ENCODE data around the gene PRIM2. TPM values are rescaled to one million over a fixed set of nuclear protein-coding genes. Genes with fewer than 3 reads are reported as not detected.
"Not testable (repeated sequence)": the region's sequence is repeated elsewhere in the genome, so short reads cannot be mapped to it uniquely, and the experiment has no call there.

Gene PRIM2
- total RNA-seq, 3 donors from 2014 or later (not counting 1 experiment from before 2014, with no cell fraction given): 16.0 to 27.5 (median 18.3) TPM

DNA sequence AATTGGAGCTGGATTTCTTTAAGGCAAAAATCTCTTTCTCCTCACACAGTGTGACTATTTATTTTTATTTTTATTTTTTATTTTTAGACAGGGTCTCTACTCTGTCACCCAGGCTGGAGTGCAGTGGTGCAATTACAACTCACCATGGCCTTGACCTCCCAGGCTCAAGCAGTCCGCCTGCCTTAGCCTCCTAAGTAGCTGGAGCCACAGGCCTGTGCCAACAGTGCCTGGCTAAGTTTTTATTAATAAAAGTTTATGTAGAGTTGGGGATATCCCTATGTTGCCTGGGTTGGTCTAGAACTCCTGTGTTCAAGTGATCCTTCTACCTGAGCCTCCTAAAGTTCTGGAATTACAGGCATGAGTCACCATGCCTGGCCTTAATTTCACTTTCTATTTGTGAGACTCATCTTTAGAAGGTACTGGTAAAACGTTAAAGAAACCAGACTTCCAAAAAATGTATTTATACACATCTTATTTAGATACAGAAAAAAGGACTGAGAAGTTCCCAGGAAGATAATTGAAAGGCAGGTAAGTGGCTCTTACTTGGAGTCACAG is 71.7 kb downstream of the PRIM2 start:
- DNase-seq; H3K4me1 Mint-ChIP-seq; H3K27ac Mint-ChIP-seq; H3K27me3 Mint-ChIP-seq (ENCODE audit: low read depth in 2 of 2); H3K4me1 ChIP-seq (ENCODE audit: control insufficient read depth, insufficient read depth, low read length); intact Hi-C loops (cut with micrococcal nuclease); H3K27ac ChIP-seq (ENCODE audit: low read length); H3K4me3 ChIP-seq (ENCODE audit: low read length); H3K36me3 ChIP-seq (ENCODE audit: control insufficient read depth, insufficient read depth, low read length); H3K27me3 ChIP-seq (ENCODE audit: control insufficient read depth, insufficient read depth, low read length); H3K9me3 Mint-ChIP-seq; H3K4me3 Mint-ChIP-seq; H3K36me3 Mint-ChIP-seq; ATAC-seq; H3K9me3 ChIP-seq (ENCODE audit: control insufficient read depth, insufficient read depth, low read length): not testable (repeated sequence)
- 100% methylated on average over 1 of the region's 2 CpGs for WGBS (ENCODE audit: insufficient coverage)

DNA sequence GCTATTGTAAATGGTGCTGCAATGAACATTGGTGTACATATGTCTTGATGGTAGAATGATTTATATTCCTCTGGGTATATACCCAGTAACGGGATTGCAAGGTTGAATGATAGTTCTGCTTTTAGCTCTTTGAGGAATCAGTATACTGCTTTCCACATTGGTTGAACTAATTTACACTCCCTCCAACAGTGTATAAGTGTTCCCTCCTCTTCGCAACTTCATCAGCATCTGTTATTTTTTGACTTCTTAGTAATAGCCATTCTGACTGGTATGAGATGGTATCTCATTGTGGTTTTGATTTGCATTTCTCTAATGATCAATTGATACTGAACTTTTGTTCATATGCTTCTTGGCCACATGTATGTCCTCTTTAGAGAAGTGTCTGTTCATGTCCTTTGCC is 73.4 kb downstream of the PRIM2 start:
- no CpG with 5 or more reads among the region's 2 CpGs for WGBS (ENCODE audit: insufficient coverage)
- H3K27me3 Mint-ChIP-seq (ENCODE audit: low read depth in 2 of 2); H3K36me3 Mint-ChIP-seq; H3K4me3 ChIP-seq (ENCODE audit: low read length); H3K4me1 ChIP-seq (ENCODE audit: control insufficient read depth, insufficient read depth, low read length); H3K27ac Mint-ChIP-seq; H3K36me3 ChIP-seq (ENCODE audit: control insufficient read depth, insufficient read depth, low read length); H3K4me3 Mint-ChIP-seq; H3K9me3 ChIP-seq (ENCODE audit: control insufficient read depth, insufficient read depth, low read length); ATAC-seq; H3K27ac ChIP-seq (ENCODE audit: low read length); DNase-seq; H3K27me3 ChIP-seq (ENCODE audit: control insufficient read depth, insufficient read depth, low read length); intact Hi-C loops (cut with micrococcal nuclease); H3K9me3 Mint-ChIP-seq: not testable (repeated sequence)
- peaks cover 20 to 21% of the 10 kb centered on the region in 2 donors for H3K4me1 Mint-ChIP-seq

DNA sequence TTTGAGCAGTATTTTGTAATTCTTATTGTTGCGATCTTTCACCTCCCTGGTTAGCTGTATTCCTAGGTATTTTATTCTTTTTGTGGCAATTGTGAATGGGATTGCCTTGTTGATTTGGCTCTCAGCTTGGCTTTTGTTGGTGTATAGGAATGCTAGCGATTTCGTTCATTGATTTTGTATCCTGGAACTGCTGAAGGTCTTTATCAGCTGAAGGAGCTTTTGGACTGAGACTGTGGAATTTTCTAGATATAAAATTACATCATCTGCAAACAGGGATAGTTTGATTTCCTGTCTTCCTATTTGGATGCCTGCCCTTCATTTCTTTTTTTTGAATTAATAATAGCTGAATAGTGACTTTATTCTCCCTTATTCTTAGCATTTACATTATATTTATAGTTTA is 74.6 kb downstream of the PRIM2 start:
- H3K27ac Mint-ChIP-seq; H3K4me3 Mint-ChIP-seq; H3K27ac ChIP-seq (ENCODE audit: low read length); H3K4me3 ChIP-seq (ENCODE audit: low read length); H3K36me3 ChIP-seq (ENCODE audit: control insufficient read depth, insufficient read depth, low read length); H3K4me1 ChIP-seq (ENCODE audit: control insufficient read depth, insufficient read depth, low read length); H3K27me3 ChIP-seq (ENCODE audit: control insufficient read depth, insufficient read depth, low read length); H3K9me3 Mint-ChIP-seq; ATAC-seq; DNase-seq; H3K27me3 Mint-ChIP-seq (ENCODE audit: low read depth in 2 of 2); H3K9me3 ChIP-seq (ENCODE audit: control insufficient read depth, insufficient read depth, low read length); intact Hi-C loops (cut with micrococcal nuclease): not testable (repeated sequence)
- peaks cover 27 to 30% of the 10 kb centered on the region in 2 donors for H3K4me1 Mint-ChIP-seq
- peaks cover 17% of the 10 kb centered on the region for H3K36me3 Mint-ChIP-seq
- 100% methylated on average over 1 of the region's 3 CpGs for WGBS (ENCODE audit: insufficient coverage)

DNA sequence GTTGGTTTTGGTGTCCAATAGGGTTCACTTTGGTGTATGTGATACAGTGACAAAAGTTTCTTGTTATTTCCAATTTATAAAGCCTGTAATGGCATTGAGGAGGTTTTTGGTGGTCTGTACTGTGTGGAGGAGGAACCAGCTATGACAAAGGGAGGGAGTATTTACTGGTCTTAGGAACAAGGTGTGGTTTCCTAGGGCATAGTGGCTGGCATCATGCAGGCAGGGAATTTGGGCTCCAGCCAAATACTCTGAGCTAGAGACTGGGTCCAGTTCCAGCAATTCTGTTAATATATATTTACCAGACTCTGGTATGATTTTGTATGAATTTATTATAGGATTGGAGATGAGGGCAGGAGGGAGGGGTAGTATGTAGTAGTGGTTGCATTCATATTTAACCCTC is 101.9 kb downstream of the PRIM2 start:
- H3K4me3 Mint-ChIP-seq; intact Hi-C loops (cut with micrococcal nuclease); H3K27me3 ChIP-seq (ENCODE audit: control insufficient read depth, insufficient read depth, low read length); H3K9me3 Mint-ChIP-seq; H3K27ac Mint-ChIP-seq; DNase-seq; H3K27ac ChIP-seq (ENCODE audit: low read length); H3K27me3 Mint-ChIP-seq (ENCODE audit: low read depth in 2 of 2); H3K4me3 ChIP-seq (ENCODE audit: low read length); ATAC-seq; H3K36me3 Mint-ChIP-seq; H3K4me1 ChIP-seq (ENCODE audit: control insufficient read depth, insufficient read depth, low read length); H3K9me3 ChIP-seq (ENCODE audit: control insufficient read depth, insufficient read depth, low read length); H3K36me3 ChIP-seq (ENCODE audit: control insufficient read depth, insufficient read depth, low read length): not testable (repeated sequence)
- peaks cover 6 to 16% of the 10 kb centered on the region in 2 donors for H3K4me1 Mint-ChIP-seq

DNA sequence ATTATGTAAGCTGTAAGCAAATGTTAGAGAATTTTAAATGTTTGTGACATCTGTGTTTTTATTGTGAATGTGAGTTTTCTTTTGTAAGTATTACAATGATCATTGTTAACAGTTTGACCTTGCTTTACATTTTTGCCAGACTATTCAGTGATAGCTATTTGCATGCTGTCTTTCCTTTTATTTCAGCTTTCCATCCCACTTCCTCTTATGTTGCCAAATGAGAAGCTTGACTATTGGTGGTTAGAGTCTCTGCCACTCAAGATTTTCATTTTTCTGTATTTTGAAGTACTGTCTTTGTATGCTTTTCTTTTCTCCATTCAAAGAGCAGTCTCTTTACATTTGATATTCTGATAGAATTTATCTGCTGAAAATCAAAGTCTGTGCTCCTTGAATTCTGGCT is 104.1 kb downstream of the PRIM2 start:
- no peak overlapping the region for H3K4me3 Mint-ChIP-seq
- Histone ChIP-seq H3K27ac (ENCODE audit: low read length) (no peak overlapping the region), H3K36me3 (ENCODE audit: control insufficient read depth, insufficient read depth, low read length) (no peaks in the 10 kb centered on the region), H3K9me3 (ENCODE audit: control insufficient read depth, insufficient read depth, low read length) (no peaks in the 10 kb centered on the region), H3K4me3 (ENCODE audit: low read length) (no peak overlapping the region), H3K4me1 (ENCODE audit: control insufficient read depth, insufficient read depth, low read length) (no peaks in the 10 kb centered on the region), H3K27me3 (ENCODE audit: control insufficient read depth, insufficient read depth, low read length) (no peaks in the 10 kb centered on the region)
- H3K27ac Mint-ChIP-seq: no peak overlapping the region
- no peaks in the 10 kb centered on the region for H3K9me3 Mint-ChIP-seq
- peaks cover 6 to 16% of the 10 kb centered on the region in 2 donors for H3K4me1 Mint-ChIP-seq
- no peaks in the 10 kb centered on the region for H3K36me3 Mint-ChIP-seq
- ATAC-seq (no peak), DNase-seq (no peak)
- no peaks in the 10 kb centered on the region for H3K27me3 Mint-ChIP-seq (ENCODE audit: low read depth in 2 of 2)
- TF ChIP-seq, protein P1, sequence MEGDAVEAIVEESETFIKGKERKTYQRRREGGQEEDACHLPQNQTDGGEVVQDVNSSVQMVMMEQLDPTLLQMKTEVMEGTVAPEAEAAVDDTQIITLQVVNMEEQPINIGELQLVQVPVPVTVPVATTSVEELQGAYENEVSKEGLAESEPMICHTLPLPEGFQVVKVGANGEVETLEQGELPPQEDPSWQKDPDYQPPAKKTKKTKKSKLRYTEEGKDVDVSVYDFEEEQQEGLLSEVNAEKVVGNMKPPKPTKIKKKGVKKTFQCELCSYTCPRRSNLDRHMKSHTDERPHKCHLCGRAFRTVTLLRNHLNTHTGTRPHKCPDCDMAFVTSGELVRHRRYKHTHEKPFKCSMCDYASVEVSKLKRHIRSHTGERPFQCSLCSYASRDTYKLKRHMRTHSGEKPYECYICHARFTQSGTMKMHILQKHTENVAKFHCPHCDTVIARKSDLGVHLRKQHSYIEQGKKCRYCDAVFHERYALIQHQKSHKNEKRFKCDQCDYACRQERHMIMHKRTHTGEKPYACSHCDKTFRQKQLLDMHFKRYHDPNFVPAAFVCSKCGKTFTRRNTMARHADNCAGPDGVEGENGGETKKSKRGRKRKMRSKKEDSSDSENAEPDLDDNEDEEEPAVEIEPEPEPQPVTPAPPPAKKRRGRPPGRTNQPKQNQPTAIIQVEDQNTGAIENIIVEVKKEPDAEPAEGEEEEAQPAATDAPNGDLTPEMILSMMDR (IDR thresholded peaks at IDR 0.05): no peak
- intact Hi-C loops (cut with micrococcal nuclease): no loop called here
